HG02840 (cell line): ENCODE results near the gene PCDH9.

Source experiments
- ATAC-seq: cut with Tn5 transposase; IDR thresholded peaks from one replicate; pipeline ENCODE4 v1.9.1; 2021; ENCODE audit warnings: mild to moderate bottlenecking, moderate library complexity, moderate number of reproducible peaks; ENCODE audit not compliant: unreplicated experiment, low FRiP score

Gene PCDH9

GRCh38 chr13:66559093-66559492 is 671.0 kb downstream of the PCDH9 start:
- ATAC-seq: no peak

GRCh38 chr13:66558506-66558905 is 671.6 kb downstream of the PCDH9 start:
- no peak for ATAC-seq

GRCh38 chr13:66557357-66557756 is 672.8 kb downstream of the PCDH9 start:
- no peak for ATAC-seq

GRCh38 chr13:66556306-66556705 is 673.8 kb downstream of the PCDH9 start:
- no peak for ATAC-seq

GRCh38 chr13:66553391-66553790 is 676.7 kb downstream of the PCDH9 start:
- no peak for ATAC-seq

- ATAC-seq: no peak
Measured at GRCh38 chr13:66551128-66551527, 679.0 kb downstream of the PCDH9 start.

- no peak for ATAC-seq
Measured at GRCh38 chr13:66547685-66548084, 682.5 kb downstream of the PCDH9 start.

GRCh38 chr13:66546534-66547379 is 683.4 kb downstream of the PCDH9 start:
- ATAC-seq: no peak

GRCh38 chr13:66543780-66544179 is 686.4 kb downstream of the PCDH9 start:
- no peak for ATAC-seq

- ATAC-seq: no peak
Measured at GRCh38 chr13:66537417-66537816, 692.7 kb downstream of the PCDH9 start.

- no peak for ATAC-seq
Measured at GRCh38 chr13:66536746-66537145, 693.4 kb downstream of the PCDH9 start.

GRCh38 chr13:66534561-66534960 is 695.6 kb downstream of the PCDH9 start:
- ATAC-seq: no peak

- no peak for ATAC-seq
Measured at GRCh38 chr13:66532845-66533244, 697.3 kb downstream of the PCDH9 start.

- no peak for ATAC-seq
Measured at GRCh38 chr13:66532146-66532545, 698.0 kb downstream of the PCDH9 start.

- no peak for ATAC-seq
Measured at GRCh38 chr13:66530686-66531085, 699.5 kb downstream of the PCDH9 start.

GRCh38 chr13:66530158-66530557 is 700.0 kb downstream of the PCDH9 start:
- no peak for ATAC-seq

GRCh38 chr13:66528944-66529576 is 701.1 kb downstream of the PCDH9 start:
- ATAC-seq: no peak

GRCh38 chr13:66528180-66528579 is 702.0 kb downstream of the PCDH9 start:
- no peak for ATAC-seq

GRCh38 chr13:66520511-66521355 is 709.4 kb downstream of the PCDH9 start:
- ATAC-seq: no peak

GRCh38 chr13:66519259-66519658 is 710.9 kb downstream of the PCDH9 start:
- no peak for ATAC-seq

GRCh38 chr13:66518068-66518467 is 712.1 kb downstream of the PCDH9 start:
- ATAC-seq: no peak
